ENCODE measurements around the gene ASCL1.
A peak's percentile ranks its signal among the peaks of the same experiment; 100 is the strongest.

Gene ASCL1
- total RNA-seq, result 0 to 0.24 (median 0.04) reads per million in 4 experiments

GRCh38 chr12:102957339-102958050 lies at the start of gene ASCL1:
TSS of gene ASCL1 (plus strand) at chr12:102957674. CDS start at chr12:102958245, 571 bp downstream.
- no peak for DNase-seq

DNA sequence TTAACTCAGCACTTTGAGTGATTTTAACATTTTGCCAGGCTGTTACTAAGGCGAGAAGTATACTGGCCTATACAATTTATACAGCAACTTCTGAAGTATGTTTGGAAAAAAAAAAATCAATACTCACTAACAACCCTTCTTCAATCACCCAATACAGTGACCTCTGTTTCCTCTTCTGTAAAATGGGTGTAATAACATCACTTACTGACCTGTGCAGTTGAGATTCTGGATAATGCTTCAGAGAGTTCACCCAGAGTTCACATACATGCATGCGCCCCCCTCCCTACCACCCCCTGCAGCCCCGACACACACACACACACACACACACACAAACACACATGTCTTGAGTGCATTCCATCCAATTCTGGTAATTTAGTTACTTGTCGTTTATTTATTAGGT lies 49.6 kb upstream of the ASCL1 start:
- DNase-seq, result no peak

DNA sequence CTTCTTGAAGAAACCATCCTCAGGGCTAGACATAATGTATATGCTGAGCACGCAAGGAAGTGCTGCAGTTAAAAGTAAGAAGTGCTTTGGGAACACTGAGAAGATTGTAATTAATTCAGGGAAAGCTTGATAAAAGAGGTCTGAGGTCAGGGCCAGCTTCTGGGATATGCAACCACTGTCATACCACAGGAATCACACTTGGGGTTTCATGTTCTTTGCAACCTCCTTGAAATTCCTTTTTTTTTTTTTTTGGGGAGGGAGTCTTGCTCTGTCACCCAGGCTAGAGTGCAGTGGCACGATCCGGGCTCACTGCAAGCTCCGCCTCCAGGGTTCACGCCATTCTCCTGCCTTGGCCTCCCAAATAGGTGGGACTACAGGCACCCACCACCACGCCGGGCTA lies 47.3 kb upstream of the ASCL1 start:
- DNase-seq, result no peak

DNA sequence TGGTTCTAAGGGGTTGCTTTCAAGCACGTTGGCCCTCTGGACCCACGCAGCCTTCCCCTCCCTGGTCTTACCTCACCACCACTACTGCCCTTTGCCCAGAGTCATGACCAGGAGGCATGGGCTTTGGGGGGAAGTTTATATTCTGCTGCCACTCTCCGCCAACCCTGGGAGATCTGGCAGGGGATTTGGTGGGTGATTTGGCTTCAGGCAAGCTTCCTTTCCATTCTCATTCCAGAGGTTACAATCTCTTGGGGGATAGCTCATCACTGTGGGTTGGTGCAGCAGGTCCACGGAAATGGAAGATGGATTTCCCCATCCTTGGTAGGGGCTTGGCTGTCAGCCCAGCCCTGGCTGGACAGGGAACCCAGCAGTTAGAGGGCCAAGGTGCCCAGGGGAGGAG lies 46.7 kb upstream of the ASCL1 start:
- no peak for DNase-seq

DNA sequence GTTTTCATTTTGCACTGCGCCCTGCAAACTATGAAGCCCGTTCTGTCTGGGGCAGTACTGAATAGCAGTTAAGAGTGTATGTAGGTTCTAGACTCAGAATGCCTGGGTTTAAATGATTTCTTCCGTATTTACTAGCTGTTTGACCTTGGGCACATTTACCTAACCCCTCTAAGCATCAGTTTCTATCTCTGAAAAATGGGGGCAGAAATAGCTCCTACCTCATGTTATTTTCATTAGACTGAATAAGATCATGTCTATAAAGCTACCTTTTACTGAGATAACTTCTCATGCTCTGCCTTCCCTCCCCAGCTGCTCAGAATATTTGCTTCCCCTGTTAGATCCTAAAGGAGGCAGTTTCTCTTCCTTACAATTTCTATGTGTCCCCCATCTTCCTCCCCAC lies 46.2 kb upstream of the ASCL1 start:
- DNase-seq, result no peak

- no peak for DNase-seq
Observed at GRCh38 chr12:102912258-102912657, 45.2 kb upstream of the ASCL1 start.

GRCh38 chr12:102913453-102914226 lies 43.8 kb upstream of the ASCL1 start:
- DNase-seq, result no peak

GRCh38 chr12:102916252-102917025 lies 41.0 kb upstream of the ASCL1 start:
- no peak for DNase-seq

- no peak for DNase-seq
Observed at GRCh38 chr12:102917026-102917787, 40.3 kb upstream of the ASCL1 start, which contains the start of gene PAH. TSS of gene PAH (minus strand) at chr12:102917244. CDS start at chr12:102917130, 114 bp downstream.

GRCh38 chr12:102918840-102919239 lies 38.6 kb upstream of the ASCL1 start:
- DNase-seq, result no peak

GRCh38 chr12:102920271-102920670 lies 37.2 kb upstream of the ASCL1 start:
- DNase-seq, result no peak

- DNase-seq, result no peak
Observed at GRCh38 chr12:102921240-102921639, 36.2 kb upstream of the ASCL1 start.

DNA sequence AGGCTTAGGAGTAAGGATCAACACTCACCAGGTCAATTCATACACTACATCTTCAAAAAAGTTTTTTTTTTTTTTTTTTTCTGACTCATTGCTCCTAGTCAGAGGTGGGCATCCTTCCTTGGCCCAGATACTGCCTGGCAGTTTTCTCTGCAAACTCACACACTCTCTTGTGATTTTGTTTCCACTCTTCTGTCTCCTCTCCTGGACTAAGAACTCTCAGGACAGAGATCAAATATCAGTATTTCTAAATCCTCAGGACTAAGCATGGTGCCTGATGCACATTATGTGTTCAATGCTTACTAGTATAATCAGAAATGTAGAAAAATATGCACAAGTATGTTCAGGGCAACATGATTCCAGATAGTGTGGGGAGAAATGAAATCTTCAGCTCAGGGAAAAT lies 30.3 kb upstream of the ASCL1 start:
- DNase-seq, result no peak

GRCh38 chr12:102933168-102933567 lies 24.3 kb upstream of the ASCL1 start:
- no peak for DNase-seq

GRCh38 chr12:102939059-102939458 lies 18.4 kb upstream of the ASCL1 start:
- no peak for DNase-seq

- DNase-seq, result no peak
Observed at GRCh38 chr12:102939670-102940222, 17.7 kb upstream of the ASCL1 start.

DNA sequence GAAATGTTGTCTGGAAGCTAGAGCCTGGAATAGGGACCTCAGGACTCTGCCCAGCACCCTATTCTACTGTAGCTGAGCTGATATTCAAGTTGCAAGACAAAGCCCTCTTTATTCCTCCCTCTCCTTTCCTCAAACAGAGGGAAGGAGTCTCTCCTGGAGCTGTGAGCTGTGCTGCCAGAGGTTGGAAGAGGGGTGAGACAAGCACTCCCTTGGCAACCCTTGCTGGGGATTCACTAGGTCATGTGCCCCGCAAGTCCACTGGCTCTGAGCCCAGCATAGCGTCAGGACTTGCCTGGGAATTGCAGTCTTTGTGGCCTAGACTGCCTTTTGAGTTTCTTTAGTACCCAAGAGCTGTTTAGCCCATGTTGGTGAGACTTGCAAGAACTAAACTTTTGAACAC lies 11.4 kb upstream of the ASCL1 start:
- DNase-seq, result no peak

DNA sequence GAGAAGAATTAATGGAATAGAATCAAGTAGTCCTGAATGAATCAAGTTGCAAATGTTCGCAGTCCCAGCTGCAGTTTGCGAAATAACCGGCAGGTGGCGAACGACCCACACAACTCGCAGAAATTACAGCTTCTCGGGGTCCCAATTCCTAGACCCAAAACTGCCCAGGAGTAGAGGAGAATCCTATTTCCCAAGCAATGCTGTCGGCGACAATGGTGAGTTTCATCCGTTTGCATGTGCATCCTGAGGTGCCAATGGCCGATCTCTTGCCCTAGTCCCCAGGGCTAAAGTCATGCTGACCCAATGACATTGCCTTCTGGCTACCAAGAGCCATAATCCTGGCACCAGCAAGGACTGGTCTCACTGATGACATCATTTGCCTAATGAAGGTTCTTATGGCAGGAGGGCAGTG lies 8.5 kb upstream of the ASCL1 start:
- peak; percentile 33 for DNase-seq

DNA sequence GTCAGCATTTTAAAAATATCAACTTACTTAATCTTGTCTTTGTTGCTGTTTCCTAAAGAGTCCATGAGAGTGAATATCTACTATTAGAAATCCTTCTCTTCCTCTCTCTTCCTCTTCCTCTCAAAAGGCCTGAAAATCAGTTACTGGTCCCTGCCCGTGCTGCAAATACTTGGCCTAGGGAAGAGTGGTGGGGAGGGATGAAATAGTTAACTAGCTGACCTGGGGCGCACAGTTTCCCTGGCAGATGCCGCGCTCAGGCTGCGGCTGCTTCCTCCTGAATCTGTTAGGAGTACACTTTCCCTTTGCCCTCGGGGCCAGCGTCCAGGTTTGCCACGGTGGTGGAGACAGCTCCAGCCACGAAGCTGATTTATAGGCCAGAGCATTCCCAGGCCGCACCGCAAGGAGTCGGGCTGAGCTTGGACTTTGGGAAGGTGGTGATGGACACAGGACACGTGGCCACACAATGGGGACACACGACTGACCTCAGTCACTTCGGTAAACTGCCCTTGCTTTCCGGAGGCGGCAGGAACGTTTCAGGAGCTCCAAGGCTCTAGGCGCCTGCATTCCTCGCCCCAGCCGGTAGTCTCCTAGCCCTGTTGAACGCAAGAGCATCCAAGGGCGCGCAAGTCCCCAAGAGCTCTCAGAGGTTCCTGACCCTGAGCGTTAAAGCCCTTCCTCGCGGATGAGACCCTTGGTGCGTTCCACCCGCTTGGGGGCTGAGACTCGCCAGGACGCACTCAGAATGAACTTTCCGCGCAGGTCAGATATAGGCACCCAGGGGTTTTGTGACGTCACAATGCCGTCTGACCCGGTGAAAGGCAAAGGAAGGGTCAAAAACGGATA lies 7.1 kb upstream of the ASCL1 start:
- no peak for DNase-seq

DNA sequence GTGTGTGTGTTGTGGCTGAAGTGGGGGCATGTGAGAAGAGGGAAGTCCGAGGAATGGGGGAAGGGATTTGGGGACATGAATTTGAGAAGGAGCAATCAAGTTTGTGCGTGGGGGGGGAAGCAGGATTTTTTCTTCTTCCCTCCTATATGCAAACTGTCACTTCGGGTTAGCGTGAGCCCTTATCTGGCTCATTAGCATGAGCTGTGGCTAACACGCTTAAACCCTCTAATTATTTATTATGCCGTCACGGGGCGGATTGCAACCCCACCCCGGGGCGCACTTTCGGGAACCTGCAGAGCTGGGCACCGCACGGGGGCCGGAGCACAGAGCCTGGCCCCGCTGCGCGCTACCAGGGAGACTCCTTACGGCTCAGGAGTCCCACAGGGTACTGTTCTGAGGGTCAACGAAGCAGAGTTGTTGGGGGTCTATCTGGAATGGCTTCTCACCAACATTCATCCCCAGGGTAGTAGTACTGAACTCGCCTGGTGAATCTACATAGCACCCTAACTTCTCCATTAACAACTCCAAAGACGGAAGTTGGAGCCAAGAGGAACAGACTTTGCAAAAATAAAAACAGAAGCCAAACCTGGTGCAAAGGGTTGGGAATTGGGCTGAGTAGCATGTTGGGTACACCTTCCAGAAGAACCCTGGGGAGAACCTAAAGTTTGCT lies 6.4 kb upstream of the ASCL1 start:
- no peak for DNase-seq

- DNase-seq, result no peak
Observed at GRCh38 chr12:102951841-102952240, 5.6 kb upstream of the ASCL1 start.
